SK-N-SH (cell line): Measurements from ENCODE around the gene HPCAL4.

Source experiments
- CTCF ChIP-seq: fragments of 200-600 bp; sonication (generic); IDR thresholded peaks from 2 replicates; pipeline ENCODE4 v1.6.1; 2017; ENCODE audit warnings: antibody characterized with exemption, mild to moderate bottlenecking, moderate library complexity
- FOSL2 ChIP-seq: IDR thresholded peaks from 2 replicates; pipeline ENCODE4 v1.4.0; 2012; ENCODE audit warnings: low read depth, mild to moderate bottlenecking, moderate library complexity, borderline replicate concordance
- NRF1 ChIP-seq: IDR thresholded peaks from 2 replicates; pipeline ENCODE4 v1.6.1; 2012; ENCODE audit warnings: low read depth, mild to moderate bottlenecking, low read length
- POLR2AphosphoS5 ChIP-seq: IDR thresholded peaks from 2 replicates; pipeline ENCODE4 v1.6.1; 2012; ENCODE audit warnings: low read depth, low read length
- RAD21 ChIP-seq: IDR thresholded peaks from 2 replicates; pipeline ENCODE4 v1.6.1; 2012; ENCODE audit warnings: mild to moderate bottlenecking, low read length
- RCOR1 ChIP-seq: fragments of 150-350 bp; IDR thresholded peaks from 2 replicates; pipeline ENCODE4 v1.6.1; 2017; ENCODE audit warnings: antibody characterized with exemption, low read length

DNA sequence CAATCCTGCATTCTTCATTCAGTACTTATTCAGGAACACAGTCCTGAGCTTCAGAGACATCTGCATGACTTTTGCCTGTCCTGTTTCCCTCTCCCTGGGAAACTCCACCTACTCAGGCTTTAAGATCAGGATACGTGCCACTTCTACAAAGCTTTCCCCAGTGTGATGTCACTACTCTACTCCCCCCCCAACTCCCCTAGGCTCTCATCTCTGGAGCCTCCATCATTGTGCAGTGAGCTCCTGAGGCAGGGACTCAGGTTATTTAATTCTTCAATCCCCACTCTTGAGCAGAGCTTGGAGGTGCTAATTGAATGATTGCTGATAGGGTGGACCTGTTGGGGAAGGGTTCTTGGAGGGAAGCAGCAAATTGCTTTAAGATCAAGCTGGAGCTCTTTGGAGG, 20.5 kb downstream of the HPCAL4 start:
- TF ChIP-seq NRF1 = no peak
- no peak for TF ChIP-seq RCOR1
- TF ChIP-seq CTCF = no peak
- TF ChIP-seq FOSL2 = no peak
- no peak for TF ChIP-seq RAD21
- no peak for TF ChIP-seq POLR2AphosphoS5
